Stimulated activated CD4-positive, alpha-beta T cell treated with anti-CD3 and anti-CD28 coated beads, Interleukin-4, amount 100 ng/mL, for 4 hours (primary cell): Measurements from ENCODE around the gene CEMIP.
"Not testable (repeated sequence)": the region's sequence is repeated elsewhere in the genome, so short reads cannot be mapped to it uniquely, and the experiment has no call there.

Experiments
- DNase-seq, 2 experiments: peaks; one replicate each; pipeline ENCODE4 v3.0.0-alpha.2; 2020

Gene CEMIP

GRCh38 chr15:80958818-80959495 is 179.8 kb downstream of the CEMIP start:
- DNase-seq, result no peak

DNA sequence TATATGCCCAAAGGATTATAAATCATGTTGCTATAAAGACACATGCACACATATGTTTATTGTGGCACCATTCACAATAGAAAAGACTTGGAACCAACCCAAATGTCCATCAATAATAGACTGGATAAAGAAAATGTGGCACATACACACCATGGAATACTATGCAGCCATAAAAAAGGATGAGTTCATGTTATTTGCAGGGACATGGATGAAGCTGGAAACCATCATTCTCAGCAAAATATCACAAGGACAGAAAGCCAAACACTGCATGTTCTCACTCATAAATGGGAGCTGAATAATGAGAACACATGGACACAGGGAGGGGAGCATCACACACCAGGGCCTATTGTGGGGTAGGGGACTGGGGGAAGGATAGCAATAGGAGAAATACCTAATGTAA is 186.3 kb downstream of the CEMIP start:
- DNase-seq, result not testable (repeated sequence)

GRCh38 chr15:80966431-80967197 is 187.4 kb downstream of the CEMIP start:
- no peak for DNase-seq

GRCh38 chr15:80967451-80967850 is 188.3 kb downstream of the CEMIP start:
- DNase-seq, result no peak

GRCh38 chr15:80967991-80968510 is 188.9 kb downstream of the CEMIP start:
- DNase-seq, result no peak

DNA sequence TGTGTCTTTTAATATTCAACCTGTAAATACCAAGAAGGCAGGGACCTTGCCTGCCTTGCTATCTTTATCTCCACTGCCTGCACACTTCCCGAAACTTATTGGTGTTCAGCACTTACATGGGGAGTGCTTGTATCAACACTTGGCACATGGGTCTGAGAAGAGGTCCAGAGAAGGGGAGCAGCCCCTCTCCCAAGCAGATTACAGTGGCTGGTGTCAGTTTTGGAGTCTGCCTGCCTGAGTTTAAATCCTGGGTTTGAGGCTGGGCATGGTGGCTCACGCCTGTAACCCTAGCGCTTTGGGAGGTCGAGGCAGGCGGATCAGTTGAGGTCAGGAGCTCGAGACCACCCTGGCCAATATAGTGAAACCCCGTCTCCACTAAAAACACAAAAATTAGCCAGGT is 190.1 kb downstream of the CEMIP start:
- no peak for DNase-seq

GRCh38 chr15:80970018-80970657 is 191.0 kb downstream of the CEMIP start:
- DNase-seq, result peak; percentile 36 to 50

DNA sequence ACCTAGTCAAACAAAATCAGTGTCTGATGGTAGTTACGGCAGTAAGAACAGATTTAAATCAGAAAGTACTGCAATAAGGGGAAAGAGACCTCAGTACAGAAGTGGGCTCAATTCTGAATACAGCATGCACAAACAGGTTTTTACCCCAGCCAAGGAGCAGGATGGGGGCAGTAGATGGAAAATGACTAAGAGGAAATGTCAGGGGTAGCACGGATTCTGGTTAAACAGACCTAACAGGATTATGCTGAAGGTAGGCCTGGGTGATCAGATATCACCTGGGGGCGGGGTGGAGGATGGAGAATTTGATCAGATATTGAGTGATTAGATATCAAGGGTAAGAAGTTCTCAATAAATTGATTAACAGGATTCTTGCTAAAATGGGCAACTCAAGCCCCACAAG is 191.5 kb downstream of the CEMIP start:
- no peak for DNase-seq

GRCh38 chr15:80971143-80971542 is 192.0 kb downstream of the CEMIP start:
- no peak for DNase-seq

- DNase-seq, result no peak
Observed at GRCh38 chr15:80972276-80972675, 193.1 kb downstream of the CEMIP start.

DNA sequence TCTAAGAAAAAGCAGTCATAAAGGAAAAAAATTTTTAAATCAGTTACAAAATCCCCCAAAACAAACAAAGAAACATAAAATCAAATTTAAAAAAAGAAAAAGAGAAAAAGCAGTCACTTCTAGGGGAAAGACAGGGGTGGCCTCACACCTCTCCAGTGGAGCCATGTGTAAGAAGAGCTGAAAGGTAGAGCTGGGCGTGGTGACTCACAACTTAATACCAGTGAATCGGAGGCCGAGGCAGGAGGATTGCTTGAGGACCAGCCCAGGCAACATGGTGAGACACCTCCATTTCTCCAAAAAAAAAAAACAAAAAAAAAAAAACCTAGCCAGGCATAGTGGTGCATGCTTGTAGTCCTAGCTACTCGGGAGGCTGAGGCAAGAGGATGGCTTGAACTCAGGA is 195.7 kb downstream of the CEMIP start:
- no peak for DNase-seq

DNA sequence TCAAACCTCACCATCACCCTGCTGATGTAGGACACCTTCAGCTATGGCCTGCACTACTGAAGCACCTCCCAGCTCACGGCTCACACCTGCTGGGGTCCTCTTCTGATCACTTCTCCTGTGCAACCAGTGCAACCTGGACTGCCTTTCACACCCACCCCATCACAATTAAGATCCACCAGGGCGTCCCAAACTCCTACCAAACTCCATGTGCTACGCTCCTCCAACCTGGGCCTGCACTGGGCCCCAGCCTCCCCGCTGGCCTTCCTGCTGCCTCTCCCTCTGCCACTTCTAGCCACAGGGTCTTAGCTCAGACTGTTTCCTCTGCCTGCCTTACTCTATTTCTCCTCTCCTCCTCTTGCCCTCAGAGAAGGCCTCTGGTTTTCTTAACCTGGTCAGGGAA is 197.7 kb downstream of the CEMIP start:
- DNase-seq, result no peak

GRCh38 chr15:80977627-80978036 is 198.5 kb downstream of the CEMIP start:
- peak in 1 of 2 experiments; percentile 19 for DNase-seq

DNA sequence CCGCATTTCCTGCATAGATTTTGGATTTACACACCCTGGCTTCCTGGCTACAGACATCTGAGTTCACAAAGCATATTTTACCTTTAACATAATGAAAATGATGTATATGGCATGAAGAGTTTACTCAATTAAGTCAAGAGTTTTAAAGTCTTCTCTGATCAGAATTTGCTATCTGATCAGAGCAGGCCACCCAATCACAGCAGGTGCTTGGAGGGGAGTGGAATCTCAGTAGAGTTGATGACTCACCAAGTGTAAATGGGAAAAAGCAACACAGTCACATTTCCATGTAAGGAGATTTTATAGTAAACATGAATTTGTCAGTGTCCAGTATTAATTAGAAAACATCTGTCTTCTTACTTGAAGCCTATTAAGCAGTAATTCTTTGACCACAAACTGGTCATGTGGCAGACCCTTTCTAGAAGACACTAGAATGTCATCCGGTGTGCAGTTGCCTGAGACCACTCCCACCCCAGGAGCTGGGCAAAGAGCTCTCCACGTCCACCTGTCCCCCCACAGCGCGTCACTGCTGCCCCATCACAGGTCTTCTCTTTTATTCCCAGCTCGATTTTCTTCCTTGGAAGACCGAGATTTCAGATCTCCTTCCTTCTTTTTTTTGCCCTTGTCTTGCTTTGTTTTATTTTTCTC is 199.6 kb downstream of the CEMIP start:
- no peak for DNase-seq

GRCh38 chr15:80979538-80980200 is 200.5 kb downstream of the CEMIP start:
- DNase-seq, result no peak

DNA sequence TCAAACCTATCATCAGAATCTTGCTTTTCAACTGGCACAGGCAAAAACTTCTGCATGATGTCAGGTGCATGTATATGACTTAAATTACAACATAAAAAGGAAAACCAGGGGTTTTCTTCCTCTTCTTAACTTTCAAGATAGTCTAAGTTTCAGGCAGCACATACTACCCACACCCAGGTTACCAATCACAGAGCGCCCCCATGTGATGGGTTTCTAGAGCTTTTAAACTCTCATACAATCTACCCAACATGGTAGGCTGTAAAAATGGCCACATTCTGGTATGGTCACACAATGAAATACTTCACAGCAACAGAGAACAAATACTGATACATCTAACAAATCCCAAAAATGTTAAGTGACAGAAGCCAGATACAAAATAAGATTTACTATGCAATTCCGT is 203.0 kb downstream of the CEMIP start:
- DNase-seq, result no peak

- DNase-seq, result no peak
Observed at GRCh38 chr15:80982839-80983238, 203.7 kb downstream of the CEMIP start.

GRCh38 chr15:80984856-80985255 is 205.7 kb downstream of the CEMIP start:
- no peak for DNase-seq

GRCh38 chr15:80985981-80986380 is 206.8 kb downstream of the CEMIP start:
- no peak for DNase-seq

GRCh38 chr15:80986487-80986886 is 207.3 kb downstream of the CEMIP start:
- DNase-seq, result no peak

- no peak for DNase-seq
Observed at GRCh38 chr15:80988148-80988796, 209.1 kb downstream of the CEMIP start.

DNA sequence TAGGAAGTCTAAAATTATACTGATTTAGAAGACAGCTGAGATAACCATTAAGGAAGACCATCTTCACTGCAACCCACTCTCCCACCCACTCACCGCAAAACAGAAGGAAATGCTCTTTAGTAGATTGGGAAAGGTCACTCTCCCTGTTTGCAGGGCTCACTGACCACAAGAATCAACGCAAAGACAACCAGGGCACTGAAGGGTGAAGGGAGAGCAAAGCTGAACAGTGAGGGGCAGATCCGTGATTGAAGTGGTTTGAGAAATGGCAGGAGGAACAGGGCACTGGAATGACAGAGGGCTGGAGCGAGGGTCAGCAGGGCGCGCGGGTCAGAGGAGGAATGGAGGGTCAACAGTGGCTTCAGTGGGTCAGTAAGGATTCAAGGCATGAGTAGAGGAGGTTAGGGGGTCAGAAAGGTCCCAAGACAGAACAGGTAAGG is 209.9 kb downstream of the CEMIP start:
- no peak for DNase-seq
